ENCODE measurements around the gene HSPA4.

DNA sequence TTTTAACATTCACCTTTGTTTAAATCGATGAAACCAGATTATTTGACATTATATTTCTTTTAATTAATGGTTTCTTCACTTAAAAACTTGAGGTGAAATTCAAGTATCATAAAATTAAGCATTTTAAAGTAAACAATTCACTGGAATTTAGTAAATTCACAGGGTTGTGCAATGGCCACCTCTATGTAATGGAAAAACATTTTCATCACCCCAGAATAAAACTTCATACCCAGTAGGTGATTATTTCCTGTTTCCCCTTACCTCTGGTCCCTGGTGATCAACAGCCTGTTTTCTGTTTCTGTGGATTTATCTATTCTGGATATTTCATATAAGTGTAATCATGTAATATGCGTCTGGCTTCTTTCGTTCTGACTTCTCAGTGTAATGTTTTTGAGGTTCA, 27.2 kb downstream of the HSPA4 start:
- TF ChIP-seq, protein P1, sequence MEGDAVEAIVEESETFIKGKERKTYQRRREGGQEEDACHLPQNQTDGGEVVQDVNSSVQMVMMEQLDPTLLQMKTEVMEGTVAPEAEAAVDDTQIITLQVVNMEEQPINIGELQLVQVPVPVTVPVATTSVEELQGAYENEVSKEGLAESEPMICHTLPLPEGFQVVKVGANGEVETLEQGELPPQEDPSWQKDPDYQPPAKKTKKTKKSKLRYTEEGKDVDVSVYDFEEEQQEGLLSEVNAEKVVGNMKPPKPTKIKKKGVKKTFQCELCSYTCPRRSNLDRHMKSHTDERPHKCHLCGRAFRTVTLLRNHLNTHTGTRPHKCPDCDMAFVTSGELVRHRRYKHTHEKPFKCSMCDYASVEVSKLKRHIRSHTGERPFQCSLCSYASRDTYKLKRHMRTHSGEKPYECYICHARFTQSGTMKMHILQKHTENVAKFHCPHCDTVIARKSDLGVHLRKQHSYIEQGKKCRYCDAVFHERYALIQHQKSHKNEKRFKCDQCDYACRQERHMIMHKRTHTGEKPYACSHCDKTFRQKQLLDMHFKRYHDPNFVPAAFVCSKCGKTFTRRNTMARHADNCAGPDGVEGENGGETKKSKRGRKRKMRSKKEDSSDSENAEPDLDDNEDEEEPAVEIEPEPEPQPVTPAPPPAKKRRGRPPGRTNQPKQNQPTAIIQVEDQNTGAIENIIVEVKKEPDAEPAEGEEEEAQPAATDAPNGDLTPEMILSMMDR (IDR thresholded peaks at IDR 0.05) = no peak
- TF ChIP-seq POLR2A (IDR thresholded peaks at IDR 0.05) = no peak

All from adrenal gland (tissue), 5 donors.